ENCODE results near the gene DPYSL4.
A peak's percentile ranks its signal among the peaks of the same experiment; 100 is the strongest.

Gene DPYSL4

GRCh38 chr10:132179551-132180392, 7.0 kb upstream of the DPYSL4 start:
- no peak for DNase-seq

GRCh38 chr10:132180736-132181135, 6.0 kb upstream of the DPYSL4 start:
- DNase-seq, result no peak

- no peak for DNase-seq
Observed at GRCh38 chr10:132181691-132182425, 4.9 kb upstream of the DPYSL4 start.

- DNase-seq, result no peak
Observed at GRCh38 chr10:132182591-132182990, 4.2 kb upstream of the DPYSL4 start.

GRCh38 chr10:132183046-132183445, 3.7 kb upstream of the DPYSL4 start:
- no peak for DNase-seq

GRCh38 chr10:132184816-132185593, 1.7 kb upstream of the DPYSL4 start:
- no peak for DNase-seq

- DNase-seq, result peak; percentile 68
Observed at GRCh38 chr10:132185601-132186487, 904 bp upstream of the DPYSL4 start.

- no peak for DNase-seq
Observed at GRCh38 chr10:132187430-132188138, 836 bp downstream of the DPYSL4 start.

- no peak for DNase-seq
Observed at GRCh38 chr10:132188331-132188730, 1.6 kb downstream of the DPYSL4 start.

GRCh38 chr10:132189016-132189415, 2.3 kb downstream of the DPYSL4 start:
- no peak for DNase-seq

- no peak for DNase-seq
Observed at GRCh38 chr10:132189810-132190422, 3.2 kb downstream of the DPYSL4 start.

GRCh38 chr10:132192076-132192975, 5.6 kb downstream of the DPYSL4 start:
- DNase-seq, result no peak

GRCh38 chr10:132192991-132193665, 6.4 kb downstream of the DPYSL4 start:
- no peak for DNase-seq

- DNase-seq, result peak; percentile 34
Observed at GRCh38 chr10:132193907-132194552, 7.3 kb downstream of the DPYSL4 start.

GRCh38 chr10:132194726-132195125, 8.0 kb downstream of the DPYSL4 start:
- no peak for DNase-seq

GRCh38 chr10:132195366-132196075, 8.8 kb downstream of the DPYSL4 start:
- no peak for DNase-seq

- no peak for DNase-seq
Observed at GRCh38 chr10:132196178-132197113, 9.7 kb downstream of the DPYSL4 start.

All from activated T-cell treated with anti-CD3 and anti-CD28 coated beads, Interleukin-2, amount 50 U/mL, for 1 hour (primary cell).